LNCaP clone FGC (cell line): ENCODE data around the gene LZIC.

Experiments used
- DNase-seq: peaks from one replicate; pipeline ENCODE4 v3.0.0-alpha.2; 2011; ENCODE audit warnings: low read depth
- H3K4me3 ChIP-seq: 2 replicates; pipeline ENCODE4 v1.5.1; 2011; ENCODE audit warnings: mild to moderate bottlenecking, low read depth, low read length, control low read depth
- CTCF ChIP-seq: IDR thresholded peaks from 2 replicates; pipeline ENCODE4 v1.5.1; 2012; ENCODE audit warnings: mild to moderate bottlenecking; ENCODE audit not compliant: control insufficient read depth, insufficient read depth; ENCODE audit errors: extremely low read depth

LZIC gene

GRCh38 chr1:9882296-9882944 is 60.8 kb downstream of the LZIC start:
- H3K4me3 ChIP-seq: no peak overlapping the region
- DNase-seq: no peak

GRCh38 chr1:9881838-9882249 is 61.3 kb downstream of the LZIC start:
- no peak overlapping the region for H3K4me3 ChIP-seq
- DNase-seq: no peak
- TF ChIP-seq CTCF: no peak

More at GRCh38 chr1:9882296-9882944, 60.8 kb downstream of the LZIC start:
- TF ChIP-seq CTCF: no peak
